IPS DF 19.7 (cell line): Measurements from ENCODE around the gene DENND1A.

Source experiments
- DNase-seq: peaks from one replicate; pipeline ENCODE4 v3.0.0-alpha.2; 2013; ENCODE audit warnings: low read depth, low spot score

The DENND1A gene

DNA sequence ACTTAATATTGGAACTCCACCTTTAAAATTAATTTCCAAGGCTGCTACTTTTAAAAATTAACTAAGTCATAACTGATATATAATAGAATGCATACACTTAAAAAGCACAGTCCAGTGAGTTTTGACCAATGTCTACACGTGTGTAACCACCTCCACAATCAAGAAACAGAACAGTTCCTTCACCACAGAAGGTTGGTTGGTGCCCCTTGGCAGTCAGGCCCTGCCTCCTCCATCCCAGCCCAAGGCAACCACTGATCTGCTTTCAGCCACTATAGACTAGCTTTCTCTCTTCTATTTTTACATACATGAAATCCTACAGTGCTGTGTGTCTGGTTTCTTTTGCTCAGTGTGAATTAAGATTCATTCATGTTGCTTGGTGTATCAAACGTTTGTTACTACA, 358.7 kb downstream of the DENND1A start:
- no peak for DNase-seq

DNA sequence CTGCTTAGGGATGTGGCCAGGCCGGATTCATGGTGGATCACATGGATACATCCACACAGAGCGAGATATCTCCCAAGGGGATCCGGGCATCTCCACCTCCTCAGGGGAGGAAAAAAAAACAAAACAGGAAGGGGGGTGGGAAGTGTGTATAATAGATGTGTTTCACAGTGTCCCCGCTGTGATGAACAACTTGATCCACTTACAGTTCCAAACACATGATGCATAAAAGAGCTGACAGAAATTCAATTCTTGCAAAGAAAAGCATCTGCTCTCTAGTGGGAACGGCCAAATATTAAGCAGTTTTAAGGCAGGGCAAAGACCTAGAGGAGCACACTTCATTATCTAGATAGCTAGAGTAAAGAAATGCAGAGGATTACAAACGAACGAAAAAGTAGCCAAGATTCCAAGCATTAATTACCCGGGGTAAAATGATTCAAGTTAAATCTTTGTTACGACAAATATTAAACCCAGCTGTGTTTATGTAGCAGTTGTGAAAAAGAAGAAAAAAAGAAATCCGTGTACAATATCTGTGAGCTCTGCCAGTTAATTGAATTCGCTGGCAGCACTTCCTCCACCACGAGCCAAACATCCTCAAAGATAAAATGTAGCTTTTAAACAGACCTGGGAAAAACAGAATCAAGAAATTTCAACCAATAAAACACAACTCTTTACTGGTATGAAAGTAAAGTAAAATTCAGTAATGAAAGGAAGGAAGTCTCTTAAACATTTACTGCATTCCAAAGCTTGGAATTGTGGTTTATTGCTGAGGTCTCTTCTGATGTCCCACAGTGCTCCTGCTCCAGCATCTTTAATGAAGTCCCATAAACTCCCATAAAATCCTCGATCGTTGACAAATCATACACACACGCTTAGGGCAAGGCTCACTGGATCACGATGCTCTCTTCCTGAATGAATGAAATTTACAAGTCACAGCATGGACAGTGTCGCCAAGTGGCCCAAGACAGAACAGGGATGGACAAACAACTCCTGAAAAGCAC, 360.9 kb downstream of the DENND1A start:
- DNase-seq, result no peak

DNA sequence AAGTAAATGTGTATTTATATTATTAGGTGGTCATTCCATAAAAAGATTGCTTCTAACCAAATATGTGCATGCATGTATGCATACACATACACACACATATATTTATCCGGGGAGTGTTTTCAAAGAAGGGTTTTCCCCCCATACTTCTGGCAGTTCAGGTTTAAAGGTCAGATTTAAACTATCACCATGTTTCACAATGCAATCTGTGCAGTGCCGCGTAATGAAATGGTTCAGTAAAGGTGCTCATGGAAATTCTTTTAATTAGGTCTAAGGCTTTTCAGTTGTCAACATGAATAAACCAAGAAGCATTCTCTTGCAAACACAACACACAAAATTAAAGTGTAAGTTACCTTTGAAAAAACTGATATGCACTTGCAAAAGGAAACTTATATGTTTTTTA, 362.9 kb downstream of the DENND1A start:
- DNase-seq, result no peak

DNA sequence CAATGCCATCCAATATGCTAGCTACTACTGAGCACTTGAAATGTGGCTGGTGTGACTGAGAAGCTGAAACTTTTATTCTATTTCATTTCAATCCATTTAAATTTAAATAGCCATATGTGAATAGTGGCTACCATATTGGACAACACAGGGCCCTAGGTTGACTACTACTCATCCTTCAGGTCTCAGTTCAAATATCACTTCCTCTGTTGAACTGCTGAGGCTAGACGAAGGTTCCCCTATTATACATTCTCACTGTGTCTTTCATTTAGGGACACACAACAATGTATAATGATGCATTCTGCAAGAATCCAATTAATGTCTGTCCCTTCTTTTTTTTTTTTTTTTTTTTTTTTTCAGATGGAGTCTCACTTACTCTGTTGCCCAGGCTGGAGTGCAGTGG, 365.3 kb downstream of the DENND1A start:
- no peak for DNase-seq

DNA sequence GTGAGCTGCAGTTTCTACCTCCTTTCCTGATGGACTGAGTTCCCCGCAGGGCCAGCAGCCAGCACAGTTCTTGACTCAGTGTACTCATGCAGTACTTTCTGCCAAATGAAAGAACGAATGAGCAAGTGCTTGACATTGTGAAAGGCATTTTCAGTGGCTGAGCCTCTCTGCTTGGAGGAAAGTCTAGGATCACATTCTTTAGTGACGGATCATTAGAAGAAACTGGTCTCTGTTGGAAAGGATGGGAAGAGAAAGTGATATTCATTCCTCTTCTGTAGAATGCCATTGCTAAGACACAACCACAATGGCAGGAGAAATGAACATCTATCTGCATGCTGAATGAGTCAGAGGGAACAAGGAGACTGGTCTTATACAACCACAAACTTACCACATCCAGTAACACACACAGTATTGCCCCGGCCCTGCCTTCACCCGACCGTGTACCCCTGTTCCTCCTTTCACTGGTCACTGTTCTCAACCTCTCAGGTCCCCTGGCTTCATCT, 367.0 kb downstream of the DENND1A start:
- DNase-seq, result no peak

DNA sequence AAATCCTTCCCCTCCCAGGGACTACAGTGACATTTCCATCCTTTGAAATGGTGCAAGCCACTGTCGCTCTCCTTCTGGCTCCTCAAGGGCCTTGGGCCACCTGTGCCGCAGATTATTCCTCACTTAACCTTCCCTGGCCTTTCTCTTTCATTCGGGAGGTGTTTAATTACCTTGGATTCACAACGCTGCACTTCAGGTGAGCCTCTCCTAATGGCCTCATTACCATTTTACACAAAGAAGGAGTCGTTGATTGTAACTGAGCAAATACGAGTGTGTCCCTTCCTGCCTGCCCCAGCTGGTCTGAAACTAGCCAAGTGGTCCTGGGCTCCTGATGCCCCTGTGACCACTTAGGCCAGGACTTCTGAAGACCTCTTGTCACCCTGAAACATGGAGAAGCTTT, 368.9 kb downstream of the DENND1A start:
- peak; percentile 57 for DNase-seq

DNA sequence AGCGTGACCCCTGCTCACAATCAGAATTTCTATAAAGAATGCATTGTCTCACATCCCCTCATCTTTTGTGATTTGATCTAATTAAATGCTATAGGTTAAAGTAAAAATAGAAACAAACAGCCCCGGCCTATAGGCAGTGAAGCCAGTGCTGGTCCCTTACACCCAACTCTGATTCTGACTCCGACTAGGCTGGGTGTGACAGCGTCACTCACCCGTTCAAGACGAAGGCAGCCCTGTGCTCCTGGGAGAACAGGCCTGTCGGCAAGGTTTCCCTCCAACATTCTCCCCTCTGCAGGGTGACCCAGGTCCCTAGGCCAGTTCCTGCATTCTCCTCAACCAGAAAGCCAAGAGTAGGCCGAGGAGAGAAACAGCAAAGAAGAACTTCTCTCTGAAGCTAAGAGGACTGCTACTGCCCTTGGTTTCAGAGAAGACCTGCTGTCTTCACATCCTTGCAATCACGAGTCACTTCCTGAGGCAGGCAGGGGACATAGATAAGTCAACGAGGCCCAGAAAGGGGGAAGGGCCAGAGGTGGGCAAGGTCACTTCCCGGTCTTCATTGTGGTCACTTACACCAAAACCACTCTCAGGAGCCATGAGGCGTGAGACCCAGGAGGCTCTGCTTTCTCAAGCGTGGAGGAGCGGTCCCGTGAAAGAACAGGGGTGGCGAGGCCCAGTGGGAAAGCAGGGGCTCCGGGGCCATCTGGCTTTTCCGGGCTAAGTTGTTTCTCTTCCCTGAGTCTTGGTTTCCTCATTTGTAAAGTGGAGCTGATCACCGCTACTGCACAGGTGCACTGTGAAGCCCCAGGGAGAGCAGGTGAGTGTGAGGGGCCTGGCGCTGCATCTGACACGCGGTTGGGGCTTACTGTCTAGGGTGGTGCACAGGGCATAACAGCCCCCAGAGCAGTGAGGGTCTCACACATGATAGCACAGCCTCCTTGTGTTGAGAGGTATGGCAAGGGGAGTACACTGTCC, 373.2 kb downstream of the DENND1A start:
- no peak for DNase-seq

DNA sequence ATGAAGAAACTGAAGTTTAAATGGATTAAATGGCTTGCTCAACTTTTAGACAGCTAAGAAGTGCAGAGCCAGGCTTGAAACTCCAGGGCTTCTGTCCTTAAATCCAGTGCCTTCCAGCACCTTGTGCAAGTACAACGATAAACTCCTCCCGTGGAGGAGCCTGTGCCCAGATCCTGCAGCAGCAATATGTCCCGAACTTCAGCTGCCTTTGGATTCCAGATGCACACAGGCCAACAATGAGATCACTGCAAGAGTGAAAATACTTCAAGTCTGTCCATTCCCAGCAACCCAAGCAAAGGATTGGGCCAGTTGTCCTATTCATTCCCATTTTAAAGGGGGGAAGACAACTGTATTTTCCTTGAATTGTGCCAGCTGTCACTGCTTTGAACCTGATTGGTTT, 374.3 kb downstream of the DENND1A start:
- DNase-seq, result no peak

DNA sequence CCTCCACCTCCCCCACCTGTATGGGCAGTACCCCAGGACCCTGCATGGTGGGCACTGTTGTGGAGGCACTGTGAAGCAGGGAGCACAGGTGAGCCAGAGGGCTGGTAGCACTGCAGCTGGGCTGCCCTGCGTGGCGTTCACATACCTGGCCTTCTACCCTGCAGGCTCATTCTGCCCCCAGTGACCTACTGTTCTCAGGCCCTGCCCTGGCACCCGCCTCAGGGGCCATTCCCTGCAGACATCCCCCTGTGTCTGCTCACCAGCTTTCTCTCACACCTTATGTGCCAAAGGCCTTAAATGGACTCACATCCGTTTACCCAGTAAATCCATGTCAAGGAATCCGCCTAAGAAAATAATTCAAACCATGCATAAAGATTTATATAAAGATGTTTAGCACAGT, 377.4 kb downstream of the DENND1A start:
- DNase-seq, result no peak

DNA sequence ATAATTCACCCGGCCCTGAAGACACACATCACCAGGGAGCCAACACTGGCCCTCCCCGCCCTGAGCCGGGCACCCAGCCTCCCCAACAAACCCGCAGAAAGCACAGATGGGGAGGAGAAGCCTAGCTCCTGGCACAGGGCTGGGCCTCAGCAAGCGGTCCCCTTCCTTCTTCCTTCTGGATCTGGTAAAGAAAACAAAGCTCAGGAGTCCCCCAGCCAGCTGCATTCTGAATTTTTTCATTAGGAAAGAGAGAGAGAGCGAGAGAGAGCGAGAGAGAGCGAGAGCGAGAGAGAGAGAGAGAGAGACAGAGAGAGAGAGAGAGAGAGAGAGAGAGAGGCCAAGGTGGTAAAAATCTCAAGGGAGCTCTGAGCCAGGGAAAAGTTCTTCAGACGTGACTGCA, 378.2 kb downstream of the DENND1A start:
- DNase-seq, result no peak

DNA sequence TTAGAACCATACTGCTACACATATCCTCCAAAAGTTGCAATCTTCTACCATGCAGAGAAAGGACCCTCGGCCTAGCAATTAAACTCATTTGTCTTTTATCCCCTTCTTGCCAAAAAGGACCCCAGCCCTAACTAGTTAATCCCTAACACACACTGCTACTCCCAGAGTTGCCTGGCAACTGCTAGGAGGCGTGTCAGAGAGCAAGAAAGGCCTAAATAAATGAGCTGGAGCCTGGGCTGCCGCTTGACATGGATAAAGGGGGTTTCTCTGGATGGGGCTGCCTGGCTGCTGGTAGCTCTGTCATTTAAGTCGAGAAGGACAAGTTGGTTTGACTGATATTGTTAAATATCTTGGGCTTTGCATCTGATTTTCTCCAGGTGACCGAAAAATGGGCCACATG, 379.1 kb downstream of the DENND1A start:
- no peak for DNase-seq

DNA sequence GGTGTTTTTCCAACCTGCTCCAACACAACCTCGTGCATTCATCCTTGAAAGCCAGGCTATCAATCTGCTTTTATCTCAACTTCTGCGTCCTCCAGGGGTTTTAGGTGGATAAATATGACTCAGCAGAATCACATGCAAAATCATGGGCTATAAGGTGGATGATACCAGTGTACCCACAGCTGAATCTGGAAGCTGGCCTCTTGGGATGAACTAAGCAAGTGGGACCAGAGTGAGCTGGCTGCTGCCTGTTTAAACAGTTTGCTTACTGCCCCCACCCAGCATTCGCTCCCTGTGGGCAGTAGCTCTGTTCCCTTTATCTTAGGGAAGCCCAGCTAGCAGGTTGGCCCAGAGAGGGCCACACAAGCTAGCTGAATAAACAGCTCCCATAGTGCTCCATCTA, 379.9 kb downstream of the DENND1A start:
- no peak for DNase-seq

DNA sequence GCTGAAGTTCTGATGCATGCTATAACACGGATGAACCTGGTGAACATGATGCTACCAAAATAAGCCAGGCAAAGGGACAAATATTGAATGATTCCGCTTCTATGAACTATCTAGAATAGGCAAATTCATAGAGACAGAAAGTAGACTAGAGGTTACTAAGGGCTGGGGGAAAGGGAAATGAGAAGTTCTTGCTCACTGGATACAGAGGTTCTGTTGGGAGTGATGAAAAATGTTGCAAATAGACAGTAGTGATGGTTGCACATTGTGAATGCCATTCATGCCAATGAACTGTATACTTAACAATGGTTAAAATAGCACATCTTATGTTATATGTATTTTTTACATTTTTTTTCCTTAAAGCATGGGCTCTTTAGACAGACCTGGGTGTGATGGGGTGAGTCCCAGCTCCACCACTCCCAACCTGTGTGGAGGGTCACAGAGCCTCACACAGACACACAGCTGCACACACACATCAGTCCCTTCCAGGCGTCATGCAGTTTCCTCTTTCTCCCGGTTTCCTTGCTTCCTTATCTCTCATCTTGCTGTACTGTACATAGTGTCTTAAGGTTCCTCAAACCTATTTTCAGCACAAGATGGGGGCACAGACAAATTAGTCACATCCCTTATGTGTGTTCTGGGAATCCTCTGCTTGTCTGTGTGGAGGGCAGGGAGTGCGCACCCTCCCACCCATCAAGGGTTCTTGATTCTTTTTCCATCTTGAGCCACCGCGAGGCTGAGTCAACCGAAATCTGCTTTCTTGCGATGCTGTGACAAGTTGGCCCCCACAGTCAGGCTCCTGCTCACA, 381.0 kb downstream of the DENND1A start:
- DNase-seq, result no peak

DNA sequence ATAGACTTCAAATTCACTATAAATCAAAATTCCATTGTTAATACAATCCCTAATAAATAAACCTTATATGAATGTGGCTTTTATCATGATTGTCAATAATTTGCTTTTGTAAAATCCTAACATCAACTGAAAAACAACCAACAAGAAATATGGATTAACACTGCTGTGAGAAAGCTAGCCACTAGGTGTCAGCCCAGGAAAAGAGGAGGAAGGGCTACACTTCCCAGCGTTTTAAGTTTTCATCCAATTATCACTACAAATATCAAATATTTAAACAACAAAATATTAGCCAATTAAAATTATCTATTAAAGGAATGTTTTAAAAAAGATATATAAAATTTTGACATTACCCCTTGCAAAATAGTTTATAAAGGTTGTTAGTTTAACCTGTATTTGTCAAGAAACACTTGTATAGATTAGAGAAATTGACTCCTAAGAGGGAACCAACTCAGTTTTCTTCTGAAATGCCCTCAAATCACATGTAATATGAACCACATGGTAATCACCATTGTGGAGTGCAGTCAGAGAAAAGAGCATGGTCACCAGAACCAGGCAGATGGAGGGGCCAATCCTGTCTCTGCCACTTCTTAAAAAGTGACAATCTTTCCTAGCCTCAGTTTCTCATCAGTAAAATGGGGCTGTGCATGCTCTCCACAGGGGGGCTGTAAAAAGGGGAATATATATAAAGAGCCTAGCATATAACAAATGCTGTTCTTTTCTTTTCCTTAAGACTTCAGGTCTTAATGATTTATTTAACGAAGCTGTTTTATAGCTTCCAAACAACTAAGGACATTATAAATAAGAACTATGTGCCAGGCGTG, 385.7 kb downstream of the DENND1A start:
- DNase-seq, result no peak

DNA sequence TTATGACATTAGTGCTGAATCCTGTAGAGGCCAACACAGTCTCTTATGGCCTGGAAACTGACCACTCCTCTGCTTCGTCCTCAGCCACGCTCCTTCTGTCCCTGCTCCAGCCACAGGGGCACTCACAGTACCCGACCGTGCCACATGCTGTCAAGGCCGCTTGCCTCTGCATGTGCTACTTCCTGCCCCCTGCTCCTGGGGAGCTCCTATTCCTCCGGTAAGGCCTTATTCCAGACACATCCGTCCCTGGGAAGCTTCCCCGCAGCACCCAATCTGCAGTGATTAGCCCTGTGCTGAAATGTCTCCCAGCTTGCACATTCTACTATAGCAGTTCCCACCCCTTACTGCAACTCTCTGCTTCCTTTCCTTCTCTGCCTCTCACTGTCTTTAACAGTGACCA, 386.4 kb downstream of the DENND1A start:
- no peak for DNase-seq

DNA sequence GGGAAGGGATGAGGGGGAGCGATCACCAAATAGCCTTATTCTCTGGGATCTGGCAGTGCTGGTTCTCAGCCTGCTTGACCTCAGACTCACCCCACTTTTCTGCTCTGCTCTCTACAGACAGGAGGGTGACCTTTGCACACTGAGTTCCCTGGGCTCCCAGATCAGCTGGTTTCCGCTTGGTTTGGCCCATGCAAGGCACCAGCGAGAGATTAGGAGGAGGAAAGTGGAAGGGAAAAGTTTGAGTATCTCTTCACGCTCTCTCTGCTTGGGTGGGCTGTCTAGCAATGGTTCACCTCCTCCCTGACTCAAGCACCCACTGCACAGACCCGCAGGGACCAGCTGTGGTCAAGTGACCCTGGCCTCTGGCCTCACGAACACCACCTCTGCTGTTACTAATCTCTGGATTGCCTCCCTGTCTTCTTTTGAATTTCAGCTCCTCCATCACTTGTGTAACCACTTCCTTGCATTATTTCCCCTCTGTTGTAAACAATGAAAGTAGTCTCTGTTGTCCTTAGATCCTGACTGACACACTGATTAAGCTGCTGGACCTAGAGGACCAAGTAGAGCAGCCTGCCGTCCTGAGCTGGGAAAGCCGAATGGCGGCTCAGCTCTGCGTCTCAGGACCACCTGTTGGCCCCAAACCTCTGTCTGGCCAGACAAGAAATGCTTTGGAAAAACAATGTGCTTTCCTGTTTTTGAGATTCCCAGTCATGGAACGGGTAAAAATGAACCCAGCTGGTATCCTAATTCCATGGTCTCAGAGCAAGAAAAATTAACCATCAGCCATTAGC, 387.3 kb downstream of the DENND1A start:
- DNase-seq, result no peak

DNA sequence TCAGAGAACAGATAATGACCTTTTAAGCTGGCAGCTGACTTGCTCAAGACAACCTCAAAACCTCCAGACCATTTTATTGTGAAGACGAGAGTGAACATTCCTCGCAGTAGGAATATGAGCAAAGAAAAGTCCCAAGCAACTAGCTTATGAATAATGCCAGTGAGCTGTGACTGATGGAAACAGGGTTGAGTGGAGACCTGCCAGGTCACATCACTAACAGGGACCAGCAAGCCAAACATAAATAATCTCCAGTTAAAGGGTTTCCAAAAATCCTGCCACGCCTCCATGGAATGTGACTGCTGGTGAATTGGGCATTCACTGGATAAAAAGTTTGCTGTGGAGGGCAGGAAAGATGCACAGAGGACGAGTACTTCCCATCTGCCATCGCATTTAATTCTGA, 388.5 kb downstream of the DENND1A start:
- DNase-seq, result no peak

DNA sequence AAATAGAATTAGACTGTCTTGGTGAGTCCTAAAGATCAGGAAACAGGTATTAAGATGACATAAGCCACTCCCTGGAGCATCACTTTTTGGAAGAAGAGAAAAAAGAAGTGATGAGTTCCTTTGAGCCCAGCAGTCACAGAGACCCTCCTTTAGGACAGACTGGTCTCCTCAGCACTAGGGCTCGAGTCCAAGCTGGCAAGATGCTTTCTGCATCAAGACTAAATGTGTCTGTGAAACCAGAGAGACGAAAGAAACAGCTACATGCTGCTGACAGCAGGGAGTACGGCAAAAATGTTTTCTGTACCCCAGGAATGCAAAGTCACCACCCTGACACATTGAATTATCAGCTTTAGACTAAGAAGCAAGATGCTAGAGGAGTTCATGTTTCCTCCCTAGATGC, 389.5 kb downstream of the DENND1A start:
- no peak for DNase-seq

DNA sequence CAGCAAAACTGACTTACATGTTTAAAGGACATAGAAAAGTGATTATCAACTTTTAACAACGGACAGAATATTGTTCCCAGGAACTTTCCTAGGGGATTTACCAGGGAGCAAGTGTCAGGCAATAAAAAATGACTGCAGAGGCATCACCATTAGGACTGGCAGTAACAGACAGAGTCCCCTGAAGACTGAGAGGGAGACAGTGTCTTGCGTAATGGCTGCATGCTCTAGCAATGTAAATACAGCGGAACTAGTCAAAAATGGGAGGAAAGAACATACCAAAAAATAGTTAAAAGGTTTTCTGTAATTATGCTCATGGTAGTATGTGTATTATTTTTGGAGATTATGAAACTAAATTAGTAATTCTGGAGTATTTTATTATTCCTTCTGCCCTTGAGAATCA, 392.1 kb downstream of the DENND1A start:
- DNase-seq, result no peak

DNA sequence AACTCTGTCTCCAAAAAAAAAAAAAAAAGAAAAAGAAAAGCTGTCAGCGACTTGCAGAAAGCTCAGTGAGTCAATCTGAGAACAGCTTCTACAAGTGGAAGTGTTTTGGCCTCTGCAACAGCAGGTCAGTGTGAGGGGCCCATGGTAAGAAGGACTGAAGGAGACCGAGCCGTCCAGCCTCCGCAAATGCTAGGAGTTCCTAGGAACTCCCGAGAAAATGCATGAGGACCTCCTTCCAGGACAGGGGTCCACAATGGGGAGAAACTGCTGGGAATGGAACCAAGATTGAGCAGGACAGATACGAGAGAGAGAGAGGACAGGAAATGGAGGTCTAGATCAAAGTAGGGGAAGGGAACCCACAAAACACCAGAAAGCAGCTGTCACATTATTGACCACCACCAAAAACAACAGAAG, 393.5 kb downstream of the DENND1A start:
- DNase-seq, result no peak
